ENCODE results near the gene TRIM3. TPM values are rescaled to one million over a fixed set of nuclear protein-coding genes. Genes with fewer than 3 reads are reported as not detected.
A peak's percentile ranks its signal among the peaks of the same experiment; 100 is the strongest.

Gene TRIM3
- total RNA-seq, 5 donors from 2014 or later (not counting 1 experiment from before 2014, with no cell fraction given) = 16.9 to 29.8 (median 24.1) TPM

GRCh38 chr11:6488821-6489220 lies 15.1 kb upstream of the TRIM3 start:
- ChIA-PET POLR2A (interaction anchor here in 1 of 2 donors (1.0 kb wide), 1 partner anchor 99 kb away, joined by 4 read pairs; the partner anchor contains the start of gene SMPD1), CTCF (interaction anchor here in 1 of 2 donors (1.2 kb wide), 1 partner anchor 98 kb away, joined by 5 read pairs; the partner anchor contains the start of gene SMPD1)
- Mint-ChIP-seq H3K4me3 (no peak overlapping the region), H3K36me3 (peaks cover 10% of the 10 kb centered on the region), H3K9me3 (no peaks in the 10 kb centered on the region), H3K27ac (no peak overlapping the region), H3K27me3 (no peaks in the 10 kb centered on the region), H3K4me1 (peaks cover 5 to 15% (median 7%) of the 10 kb centered on the region in 3 donors)
- 100% methylated on average over 2 of the region's 3 CpGs for WGBS (ENCODE audit: insufficient coverage)
- H3K9me3 ChIP-seq = no peaks in the 10 kb centered on the region
- ATAC-seq (replicated peaks in 1 of 4) (no peak), DNase-seq (no peak)
- H3K4me3 ChIP-seq (ENCODE audit: control insufficient read depth in 1 of 2, extremely low read depth in 1 of 2, low read length in 1 of 2) = no peak overlapping the region
- peaks cover 3 to 59% of the 10 kb centered on the region in 2 donors for H3K36me3 ChIP-seq (ENCODE audit: control insufficient read depth in 2 of 2, extremely low read depth in 1 of 2, insufficient read depth in 1 of 2, low read length in 1 of 2)
- no peaks in the 10 kb centered on the region for H3K4me1 ChIP-seq (ENCODE audit: control insufficient read depth in 1 of 2, extremely low read depth in 1 of 2, insufficient read depth in 2 of 2, low read length in 2 of 2)
- no peaks in the 10 kb centered on the region for H3K27me3 ChIP-seq (replicated peaks in 1 of 2; ENCODE audit: control insufficient read depth in 2 of 2, extremely low read depth in 1 of 2, insufficient read depth in 2 of 2, low read length in 1 of 2)
- H3K27ac ChIP-seq (ENCODE audit: low read length) = no peak overlapping the region

- peaks cover 5 to 64% of the 10 kb centered on the region in 2 donors for H3K36me3 ChIP-seq (ENCODE audit: control insufficient read depth in 2 of 2, extremely low read depth in 1 of 2, insufficient read depth in 1 of 2, low read length in 1 of 2)
- no peak overlapping the region for H3K4me3 Mint-ChIP-seq
Observed at GRCh38 chr11:6488342-6488741, 14.6 kb upstream of the TRIM3 start.

GRCh38 chr11:6486938-6487337 lies 13.2 kb upstream of the TRIM3 start:
- Mint-ChIP-seq H3K4me3 (no peak overlapping the region), H3K36me3 (peaks cover 21% of the 10 kb centered on the region), H3K27ac (no peak overlapping the region), H3K4me1 (peaks cover 21 to 29% (median 23%) of the 10 kb centered on the region in 3 donors), H3K9me3 (no peaks in the 10 kb centered on the region), H3K27me3 (no peaks in the 10 kb centered on the region)
- DNase-seq = no peak
- ATAC-seq (replicated peaks in 1 of 4) = no peak
- Histone ChIP-seq H3K27ac (ENCODE audit: low read length) (no peak overlapping the region), H3K36me3 (ENCODE audit: control insufficient read depth in 2 of 2, extremely low read depth in 1 of 2, insufficient read depth in 1 of 2, low read length in 1 of 2) (peaks cover 12 to 66% of the 10 kb centered on the region in 2 donors), H3K27me3 (replicated peaks in 1 of 2; ENCODE audit: control insufficient read depth in 2 of 2, extremely low read depth in 1 of 2, insufficient read depth in 2 of 2, low read length in 1 of 2) (no peaks in the 10 kb centered on the region), H3K4me1 (ENCODE audit: control insufficient read depth in 1 of 2, extremely low read depth in 1 of 2, insufficient read depth in 2 of 2, low read length in 2 of 2) (peaks cover 9 to 10% of the 10 kb centered on the region in 2 experiments), H3K4me3 (ENCODE audit: control insufficient read depth in 1 of 2, extremely low read depth in 1 of 2, low read length in 1 of 2) (no peak overlapping the region), H3K9me3 (no peaks in the 10 kb centered on the region)
- ChIA-PET POLR2A (interaction anchor here in 1 of 2 donors (0.6 kb wide), 1 partner anchor 97 kb away, joined by 4 read pairs; the partner anchor contains the start of gene SMPD1), CTCF (interaction anchor here in 1 of 2 donors (0.6 to 1.1 kb wide), 2 partner anchors 108 to 127 kb away, joined by 3 to 4 read pairs; no protein-coding TSS in a partner anchor)
- WGBS (ENCODE audit: insufficient coverage) = no CpG with 5 or more reads among the region's 1 CpG

More at GRCh38 chr11:6488342-6488741, 14.6 kb upstream of the TRIM3 start:
- WGBS (ENCODE audit: insufficient coverage) = no CpG with 5 or more reads among the region's 6 CpGs
- no peak overlapping the region for H3K27ac Mint-ChIP-seq
- no peak for DNase-seq
- CTCF ChIA-PET = interaction anchor here in 1 of 2 donors (0.6 kb wide), 1 partner anchor 128 kb away, joined by 4 read pairs; no protein-coding TSS in a partner anchor
- no peak overlapping the region for H3K4me3 ChIP-seq (ENCODE audit: control insufficient read depth in 1 of 2, extremely low read depth in 1 of 2, low read length in 1 of 2)
- ATAC-seq (replicated peaks in 1 of 4) = no peak
- H3K27ac ChIP-seq (ENCODE audit: low read length) = no peak overlapping the region
- no peaks in the 10 kb centered on the region for H3K27me3 ChIP-seq (replicated peaks in 1 of 2; ENCODE audit: control insufficient read depth in 2 of 2, extremely low read depth in 1 of 2, insufficient read depth in 2 of 2, low read length in 1 of 2)
- no peaks in the 10 kb centered on the region for H3K9me3 ChIP-seq
- no peaks in the 10 kb centered on the region for H3K4me1 ChIP-seq (ENCODE audit: control insufficient read depth in 1 of 2, extremely low read depth in 1 of 2, insufficient read depth in 2 of 2, low read length in 2 of 2)
- H3K9me3 Mint-ChIP-seq = no peaks in the 10 kb centered on the region
- POLR2A ChIA-PET = no interaction called here
- H3K4me1 Mint-ChIP-seq = peaks cover 9 to 16% (median 11%) of the 10 kb centered on the region in 3 donors
- H3K36me3 Mint-ChIP-seq = peaks cover 14% of the 10 kb centered on the region
- no peaks in the 10 kb centered on the region for H3K27me3 Mint-ChIP-seq

- no peak for ATAC-seq (replicated peaks in 1 of 4)
- no peaks in the 10 kb centered on the region for H3K27me3 ChIP-seq (replicated peaks in 1 of 2; ENCODE audit: control insufficient read depth in 2 of 2, extremely low read depth in 1 of 2, insufficient read depth in 2 of 2, low read length in 1 of 2)
- H3K9me3 ChIP-seq = no peaks in the 10 kb centered on the region
- no peak for DNase-seq
- H3K36me3 ChIP-seq (ENCODE audit: control insufficient read depth in 2 of 2, extremely low read depth in 1 of 2, insufficient read depth in 1 of 2, low read length in 1 of 2) = peaks cover 12 to 62% of the 10 kb centered on the region in 2 donors
- ChIA-PET POLR2A (no interaction called here), CTCF (interaction anchor here (0.6 to 1.3 kb wide), 3 partner anchors 15 to 107 kb away, joined by 3 to 7 read pairs (median 3); no protein-coding TSS in a partner anchor)
- H3K27ac ChIP-seq (ENCODE audit: low read length) = no peak overlapping the region
- no peaks in the 10 kb centered on the region for H3K9me3 Mint-ChIP-seq
- H3K4me3 Mint-ChIP-seq = no peak overlapping the region
- peaks cover 21% of the 10 kb centered on the region for H3K36me3 Mint-ChIP-seq
- H3K4me1 Mint-ChIP-seq = peaks cover 20 to 29% (median 25%) of the 10 kb centered on the region in 3 donors
- no peak overlapping the region for H3K27ac Mint-ChIP-seq
- no peak overlapping the region for H3K4me3 ChIP-seq (ENCODE audit: control insufficient read depth in 1 of 2, extremely low read depth in 1 of 2, low read length in 1 of 2)
- H3K27me3 Mint-ChIP-seq = no peaks in the 10 kb centered on the region
- 41% methylated on average over 2 of the region's 3 CpGs for WGBS (ENCODE audit: insufficient coverage)
- peaks cover 12 to 15% of the 10 kb centered on the region in 2 experiments for H3K4me1 ChIP-seq (ENCODE audit: control insufficient read depth in 1 of 2, extremely low read depth in 1 of 2, insufficient read depth in 2 of 2, low read length in 2 of 2)
Observed at GRCh38 chr11:6486256-6486655, 12.5 kb upstream of the TRIM3 start.

- H3K27me3 ChIP-seq (replicated peaks in 1 of 2; ENCODE audit: control insufficient read depth in 2 of 2, extremely low read depth in 1 of 2, insufficient read depth in 2 of 2, low read length in 1 of 2) = no peaks in the 10 kb centered on the region
- H3K9me3 Mint-ChIP-seq = no peaks in the 10 kb centered on the region
- H3K9me3 ChIP-seq = no peaks in the 10 kb centered on the region
- H3K4me1 ChIP-seq (ENCODE audit: control insufficient read depth in 1 of 2, extremely low read depth in 1 of 2, insufficient read depth in 2 of 2, low read length in 2 of 2) = peaks cover 15 to 20% of the 10 kb centered on the region in 2 experiments
- no peak overlapping the region for H3K27ac Mint-ChIP-seq
- H3K27me3 Mint-ChIP-seq = no peaks in the 10 kb centered on the region
- H3K4me3 Mint-ChIP-seq = no peak overlapping the region
- H3K36me3 ChIP-seq (ENCODE audit: control insufficient read depth in 2 of 2, extremely low read depth in 1 of 2, insufficient read depth in 1 of 2, low read length in 1 of 2) = peaks cover 12 to 62% of the 10 kb centered on the region in 2 donors
- no peak overlapping the region for H3K27ac ChIP-seq (ENCODE audit: low read length)
- H3K36me3 Mint-ChIP-seq = peaks cover 21% of the 10 kb centered on the region
- CTCF ChIA-PET = interaction anchor here in 1 of 2 donors (0.6 to 1.4 kb wide), 3 partner anchors 20 to 203 kb away, joined by 3 to 7 read pairs (median 3); no protein-coding TSS in a partner anchor
- ATAC-seq (replicated peaks in 1 of 4) (no peak), DNase-seq (no peak)
- no peak overlapping the region for H3K4me3 ChIP-seq (ENCODE audit: control insufficient read depth in 1 of 2, extremely low read depth in 1 of 2, low read length in 1 of 2)
- POLR2A ChIA-PET = interaction anchor here in 1 of 2 donors (0.5 kb wide), 1 partner anchor 866 kb away, joined by 6 read pairs; no protein-coding TSS in a partner anchor
- H3K4me1 Mint-ChIP-seq = peaks cover 23 to 35% (median 31%) of the 10 kb centered on the region in 3 donors
- 94% methylated on average over 3 of the region's 3 CpGs for WGBS (ENCODE audit: insufficient coverage)
Observed at GRCh38 chr11:6485661-6486060, 11.9 kb upstream of the TRIM3 start.

- H3K27ac ChIP-seq (ENCODE audit: low read length) = peak overlapping the region; percentile 97
- POLR2A ChIA-PET = interaction anchor here in 1 of 2 donors (0.7 kb wide), 1 partner anchor 170 kb away, joined by 3 read pairs; no protein-coding TSS in a partner anchor
Observed at GRCh38 chr11:6483015-6483414, 9.3 kb upstream of the TRIM3 start.

More at GRCh38 chr11:6483015-6483414, 9.3 kb upstream of the TRIM3 start:
- Histone ChIP-seq H3K36me3 (ENCODE audit: control insufficient read depth in 2 of 2, extremely low read depth in 1 of 2, insufficient read depth in 1 of 2, low read length in 1 of 2) (peaks cover 20 to 67% of the 10 kb centered on the region in 2 donors), H3K4me3 (ENCODE audit: control insufficient read depth in 1 of 2, extremely low read depth in 1 of 2, low read length in 1 of 2) (no peak overlapping the region), H3K9me3 (no peaks in the 10 kb centered on the region), H3K27me3 (replicated peaks in 1 of 2; ENCODE audit: control insufficient read depth in 2 of 2, extremely low read depth in 1 of 2, insufficient read depth in 2 of 2, low read length in 1 of 2) (no peaks in the 10 kb centered on the region), H3K4me1 (ENCODE audit: control insufficient read depth in 1 of 2, extremely low read depth in 1 of 2, insufficient read depth in 2 of 2, low read length in 2 of 2) (peaks cover 18 to 26% of the 10 kb centered on the region in 2 experiments)
- Mint-ChIP-seq H3K27me3 (no peaks in the 10 kb centered on the region), H3K4me1 (peaks cover 43 to 46% (median 45%) of the 10 kb centered on the region in 3 donors), H3K36me3 (peaks cover 20% of the 10 kb centered on the region), H3K27ac (peak overlapping the region; percentile 29 to 75), H3K9me3 (no peaks in the 10 kb centered on the region), H3K4me3 (peak overlapping the region; percentile 92 to 96 (median 96))
- CTCF ChIA-PET = interaction anchor here in 1 of 2 donors (2.8 kb wide), 1 partner anchor 104 kb away, joined by 16 read pairs; no protein-coding TSS in a partner anchor
- 97% methylated on average over 5 of the region's 6 CpGs for WGBS (ENCODE audit: insufficient coverage)
- no peak for DNase-seq
- no peak for ATAC-seq (replicated peaks in 1 of 4)
